Fibroblast of skin of right biceps (primary cell): ENCODE measurements around the gene CASP7.

ENCODE experiments used
- DNase-seq: peaks from one replicate; pipeline ENCODE4 v3.0.0-alpha.2; 2013

CASP7 gene

DNA sequence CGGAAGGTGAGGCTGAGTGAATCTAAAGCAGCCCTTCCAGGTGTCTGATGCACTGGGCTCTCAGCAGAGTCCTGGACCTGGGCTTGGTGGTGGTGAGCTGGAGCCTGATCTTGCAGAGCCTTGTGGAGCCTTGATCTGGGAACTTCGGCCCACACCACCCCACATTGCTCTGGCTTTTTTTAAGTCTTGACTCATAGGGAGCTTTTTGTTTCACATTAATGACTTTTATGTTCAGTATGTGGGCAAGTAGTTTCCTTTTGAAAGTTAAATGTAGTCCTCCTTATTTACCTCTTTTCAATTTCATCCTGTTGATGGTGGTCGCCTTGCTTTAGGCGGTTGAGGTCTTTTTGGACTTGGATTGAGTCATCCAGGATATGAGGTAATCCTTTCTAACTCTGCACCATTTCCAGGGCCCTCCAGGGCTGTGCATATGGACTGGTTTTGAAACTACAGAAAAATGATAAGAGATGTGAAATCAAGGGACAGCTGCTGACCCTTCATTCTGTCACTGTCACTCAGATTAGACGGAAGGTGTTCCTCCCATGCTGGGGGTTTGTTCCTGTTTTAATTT is 12.9 kb upstream of the CASP7 start:
- peak; percentile 46 for DNase-seq

DNA sequence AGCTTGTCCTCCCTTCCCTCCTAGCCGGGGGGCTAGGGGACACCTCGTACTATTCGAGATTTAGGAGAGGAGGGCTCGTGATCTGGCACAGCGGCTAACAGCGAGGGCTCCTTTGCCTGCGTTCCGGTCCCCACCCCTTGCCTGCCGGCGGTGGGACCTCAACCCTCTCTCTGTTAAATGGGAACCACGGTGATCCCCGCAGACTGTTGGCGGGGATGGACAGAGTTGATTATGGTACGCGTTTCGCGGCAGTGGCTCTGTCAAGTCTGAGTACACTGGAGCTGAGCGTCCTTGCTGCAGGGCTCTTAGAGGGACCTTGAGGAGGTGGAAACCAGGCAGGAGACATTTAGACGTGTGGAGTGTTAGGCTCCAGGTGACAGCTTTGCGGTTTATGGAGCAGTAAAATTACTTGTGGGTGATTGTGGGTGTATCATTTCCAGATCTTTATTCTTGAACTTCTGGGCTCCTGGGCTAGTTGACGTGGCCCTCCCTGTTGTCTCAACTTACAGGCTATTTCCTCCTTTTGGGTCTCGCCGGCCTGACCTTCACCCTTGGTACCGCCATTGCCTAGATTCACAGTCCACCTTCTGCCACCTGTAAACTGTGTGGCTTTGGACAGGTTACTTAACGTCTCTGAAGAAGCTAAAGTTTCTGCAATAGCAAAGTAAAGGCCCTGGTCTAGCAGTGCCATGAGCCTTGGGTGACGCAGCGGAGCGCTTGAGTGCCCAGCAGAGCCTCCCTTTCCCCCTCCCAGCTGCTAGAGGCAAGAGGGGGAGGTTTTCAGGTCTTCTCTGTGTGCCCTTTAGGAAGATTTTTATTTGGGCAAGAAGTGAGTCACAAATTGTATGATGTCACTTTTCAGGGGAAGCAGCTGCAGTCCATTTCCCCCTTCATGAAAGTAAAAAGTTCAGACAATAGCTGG is 739 bp downstream of the CASP7 start:
- DNase-seq: peak; percentile 59

DNA sequence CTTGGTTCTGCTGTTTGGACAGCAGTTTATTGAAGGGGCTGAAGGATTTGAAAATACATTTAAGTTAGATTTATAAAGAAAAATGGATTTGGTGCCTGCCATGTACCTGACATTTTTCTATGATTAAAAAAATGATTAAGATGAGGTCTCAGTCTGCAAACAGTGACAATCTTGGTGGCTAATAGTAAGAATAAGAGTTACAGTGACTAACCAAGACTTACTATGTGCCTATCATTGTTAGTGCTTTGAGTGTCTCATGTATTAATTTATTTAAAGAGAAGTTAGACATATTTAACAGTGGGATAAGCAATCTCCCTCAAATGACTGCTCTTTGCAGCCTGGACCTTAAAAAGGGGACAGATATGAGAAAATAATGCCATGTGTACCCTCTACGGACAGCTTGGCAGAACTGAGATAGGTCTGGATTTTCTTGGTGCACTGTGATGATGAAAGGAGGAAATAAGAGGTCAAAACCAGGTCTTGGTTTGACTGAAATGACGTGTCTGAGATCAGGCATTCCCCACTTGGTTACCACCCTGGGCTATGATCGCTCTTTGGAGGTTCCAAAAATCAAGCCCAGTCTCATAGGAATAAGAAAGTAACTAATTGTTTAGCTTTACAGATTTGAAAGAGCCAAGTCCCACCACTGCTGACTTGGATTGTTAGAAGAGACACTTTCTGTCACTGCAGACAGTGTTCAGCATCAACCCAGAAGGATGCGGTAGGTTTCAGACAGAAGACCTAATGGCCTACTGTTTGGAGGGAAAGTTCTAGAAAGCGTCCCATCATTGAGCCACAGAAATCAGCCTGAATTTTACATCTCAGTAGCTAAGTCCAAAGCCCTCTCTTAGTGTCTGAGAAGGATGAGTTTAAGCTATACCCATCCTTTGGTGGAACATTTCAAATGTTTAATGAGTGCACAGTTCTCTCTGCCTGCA is 2.1 kb downstream of the CASP7 start:
- no peak for DNase-seq

DNA sequence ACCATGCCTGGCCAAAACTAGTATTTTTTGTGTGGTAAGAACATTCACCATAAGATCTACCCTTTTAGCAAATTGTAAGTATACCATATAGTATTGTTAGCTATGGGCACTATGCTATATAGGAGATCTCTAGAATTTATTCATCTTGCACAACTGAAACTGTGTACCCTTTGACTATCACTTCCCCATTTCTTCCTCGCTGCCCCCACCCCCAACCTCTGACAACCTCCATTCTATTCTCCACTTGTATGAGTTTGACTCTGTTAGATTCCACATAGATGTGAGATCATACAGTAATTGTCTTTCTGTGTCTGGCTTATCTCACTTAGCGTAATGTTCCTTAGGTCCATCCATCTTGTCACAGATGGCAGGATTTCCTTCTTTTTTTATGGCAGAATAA is 3.6 kb downstream of the CASP7 start:
- DNase-seq: no peak

DNA sequence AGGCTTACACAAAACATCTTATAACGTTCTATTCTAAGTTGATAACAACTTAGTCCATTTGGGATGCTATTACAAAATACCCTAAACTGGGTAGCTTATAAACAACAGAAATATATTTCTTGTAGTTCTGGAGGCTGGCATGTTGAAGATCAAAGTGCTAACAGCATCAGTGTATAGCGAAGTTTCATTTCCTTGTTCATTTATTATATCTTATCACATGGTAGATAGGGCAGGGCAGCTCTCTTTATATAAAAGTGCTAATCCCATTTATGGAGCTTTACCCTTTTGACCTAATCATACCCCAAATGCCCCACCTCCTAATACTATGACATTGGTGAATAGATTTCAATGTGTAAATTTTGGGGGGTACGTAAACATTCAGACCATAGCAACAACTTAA is 6.3 kb downstream of the CASP7 start:
- no peak for DNase-seq

DNA sequence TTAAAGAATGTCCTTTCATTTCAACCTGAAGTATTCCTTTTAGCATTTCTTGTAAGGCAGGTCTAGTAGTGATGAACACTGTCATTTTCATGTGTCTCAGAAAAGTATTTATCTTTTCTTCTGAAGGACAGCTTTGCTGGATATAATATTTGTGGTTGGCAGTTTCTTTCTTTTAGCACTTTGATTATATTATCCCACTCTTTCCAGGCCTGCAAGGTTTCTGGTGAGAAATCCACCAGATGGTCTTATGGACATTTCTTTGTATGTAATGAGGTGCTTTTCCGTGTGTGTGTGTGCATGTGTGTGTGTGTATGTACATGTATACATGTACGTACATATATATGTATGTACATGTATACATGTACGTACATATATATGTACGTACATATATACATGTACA is 7.3 kb downstream of the CASP7 start:
- no peak for DNase-seq

DNA sequence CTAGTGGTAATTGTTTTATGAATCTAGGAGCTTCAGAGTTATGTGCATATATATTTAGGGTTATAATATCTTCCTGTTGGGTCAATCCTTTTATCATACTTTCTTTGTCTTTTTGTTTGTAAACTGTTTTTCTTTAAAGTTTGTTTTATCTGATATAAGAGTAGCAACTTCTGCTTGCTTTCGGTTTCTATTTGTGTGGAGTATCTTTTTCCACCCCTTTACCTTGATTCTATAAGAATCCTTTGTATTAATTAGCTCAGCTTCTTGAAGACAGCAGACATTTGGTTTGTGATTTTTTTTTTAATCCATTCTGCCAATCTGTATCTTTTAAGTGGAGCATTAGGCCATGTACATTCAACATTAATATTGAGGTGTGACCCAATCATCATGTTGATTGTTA is 9.3 kb downstream of the CASP7 start:
- DNase-seq: no peak

DNA sequence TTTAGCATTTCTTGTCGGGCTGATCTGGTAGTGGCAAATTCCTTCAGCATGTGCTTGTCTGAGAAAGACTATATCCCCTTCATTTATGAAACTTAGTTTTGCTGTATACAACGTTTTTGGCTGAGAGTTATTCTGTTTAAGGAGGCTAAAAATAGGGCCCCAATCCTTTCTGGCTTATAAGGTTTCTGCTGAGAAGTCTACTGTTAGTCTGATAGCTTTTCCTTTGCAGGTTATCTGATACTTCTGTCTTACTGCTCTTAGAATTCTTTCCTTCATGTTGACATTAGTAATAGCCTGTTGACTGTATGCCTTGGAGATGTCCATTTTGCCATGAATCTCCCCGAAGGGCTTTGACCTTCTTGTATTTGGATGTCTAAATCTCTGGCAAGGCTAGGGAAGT is 9.9 kb downstream of the CASP7 start:
- no peak for DNase-seq

DNA sequence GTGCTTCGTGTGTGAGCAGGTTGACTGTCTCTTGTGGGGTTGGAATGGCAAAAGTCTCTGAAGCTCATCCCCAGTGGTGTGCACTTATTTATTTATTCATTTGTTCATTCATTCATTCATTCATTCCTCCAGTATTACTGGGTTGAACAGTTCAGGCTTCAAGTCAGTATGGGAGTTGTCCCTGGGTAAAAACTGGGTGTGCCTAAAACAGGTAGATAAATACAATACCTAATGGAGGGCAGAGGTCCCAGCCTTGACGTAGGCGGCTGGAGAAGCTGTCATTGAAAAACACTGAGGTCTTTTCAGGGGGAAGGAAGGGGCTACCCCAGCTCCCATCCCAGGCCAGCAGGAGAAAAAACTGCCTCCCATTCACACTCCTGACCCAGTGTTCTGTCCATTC is 11.0 kb downstream of the CASP7 start:
- no peak for DNase-seq

DNA sequence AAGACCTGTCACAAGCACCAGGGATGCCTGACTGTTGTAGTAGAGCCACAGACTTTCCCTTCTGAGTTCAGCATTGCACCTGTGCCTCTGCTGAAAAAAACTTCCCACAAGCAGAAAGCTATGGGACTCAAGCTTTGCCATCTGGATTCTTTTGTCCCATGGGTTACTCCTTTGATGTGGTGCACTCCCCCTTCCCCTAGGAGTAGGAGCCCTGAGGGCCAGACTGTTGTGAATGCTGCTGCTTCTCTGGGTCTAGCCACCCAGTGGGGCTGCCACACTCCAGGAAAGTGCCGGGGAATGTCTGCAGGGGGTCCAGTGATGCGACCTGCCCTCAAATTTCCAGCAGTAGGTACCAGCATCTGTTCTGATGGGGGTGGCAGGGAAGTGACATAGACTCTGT is 11.7 kb downstream of the CASP7 start:
- no peak for DNase-seq

DNA sequence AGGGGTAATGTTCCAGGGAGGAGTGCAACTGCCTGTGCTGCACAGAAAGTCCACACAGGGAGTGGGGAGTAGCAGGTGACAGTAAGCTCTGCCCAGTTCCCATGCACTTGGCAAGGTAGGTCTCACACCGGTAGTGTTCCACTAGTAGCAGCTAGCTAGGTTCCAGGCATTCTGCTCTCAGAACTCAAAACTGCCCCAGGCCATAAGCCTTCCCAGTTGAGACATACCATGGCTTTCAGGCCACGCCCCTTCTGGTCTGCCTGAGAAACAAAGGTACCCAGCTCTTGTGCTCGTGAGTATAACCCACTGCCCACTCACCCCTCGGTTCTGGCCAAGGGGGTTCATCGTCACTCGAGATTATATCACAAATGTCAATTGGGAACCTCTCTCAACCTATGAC is 12.6 kb downstream of the CASP7 start:
- no peak for DNase-seq

DNA sequence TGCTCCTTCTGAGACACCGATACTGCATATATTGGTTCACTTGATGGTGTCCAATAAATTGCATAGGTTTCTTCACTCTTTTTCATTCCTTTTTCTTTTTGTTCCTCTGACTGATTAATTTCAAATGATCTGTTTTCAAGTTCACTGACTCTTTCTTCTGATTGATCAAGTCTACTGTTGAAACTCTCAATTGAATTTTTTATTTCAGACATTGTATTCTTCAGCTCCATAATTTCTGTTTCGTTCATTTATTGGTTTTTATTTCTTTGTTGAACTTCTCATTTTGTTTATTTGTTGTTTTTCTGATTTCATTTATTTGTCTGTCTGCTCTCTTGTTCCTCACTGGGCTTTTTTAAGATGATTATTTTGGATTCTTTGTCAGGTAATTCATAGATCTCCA is 13.6 kb downstream of the CASP7 start:
- no peak for DNase-seq

DNA sequence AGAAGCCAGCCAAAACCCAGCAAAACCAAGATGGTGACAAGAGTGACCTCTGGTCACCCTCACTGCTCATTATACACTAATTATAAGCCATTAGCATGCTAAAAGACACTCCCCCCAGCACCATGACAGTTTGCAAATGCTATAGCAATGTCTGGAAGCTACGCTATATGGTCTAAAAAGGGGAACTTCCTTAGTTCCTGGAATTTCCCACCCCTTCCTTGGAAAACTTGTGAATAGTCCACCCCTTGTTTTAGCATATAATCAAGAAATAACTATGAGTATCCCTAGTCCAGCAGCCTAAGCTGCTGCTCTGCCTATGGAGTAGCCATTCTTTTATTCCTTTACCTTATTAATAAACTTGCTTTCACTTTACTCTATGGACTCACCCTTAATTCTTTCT is 16.0 kb downstream of the CASP7 start:
- DNase-seq: no peak

DNA sequence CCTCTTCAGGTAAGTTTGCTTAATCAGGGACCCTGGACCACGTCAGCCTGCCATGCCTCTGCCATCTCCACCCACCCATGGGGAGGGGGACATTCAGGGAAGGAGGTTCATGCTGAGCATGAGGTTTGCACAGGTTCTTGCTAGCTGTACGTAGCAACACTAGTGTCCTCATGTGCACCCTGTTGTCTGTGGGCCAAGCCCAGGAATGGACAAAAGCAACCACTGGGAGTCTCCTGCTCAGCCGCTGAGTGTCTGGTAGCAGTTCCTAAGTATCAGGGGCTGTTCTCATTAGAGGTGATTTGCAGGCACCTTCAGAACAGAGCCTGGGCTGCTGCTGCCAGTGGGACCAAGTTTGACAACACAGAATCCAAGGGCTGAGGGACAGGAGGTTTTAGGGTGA is 17.9 kb downstream of the CASP7 start:
- no peak for DNase-seq

DNA sequence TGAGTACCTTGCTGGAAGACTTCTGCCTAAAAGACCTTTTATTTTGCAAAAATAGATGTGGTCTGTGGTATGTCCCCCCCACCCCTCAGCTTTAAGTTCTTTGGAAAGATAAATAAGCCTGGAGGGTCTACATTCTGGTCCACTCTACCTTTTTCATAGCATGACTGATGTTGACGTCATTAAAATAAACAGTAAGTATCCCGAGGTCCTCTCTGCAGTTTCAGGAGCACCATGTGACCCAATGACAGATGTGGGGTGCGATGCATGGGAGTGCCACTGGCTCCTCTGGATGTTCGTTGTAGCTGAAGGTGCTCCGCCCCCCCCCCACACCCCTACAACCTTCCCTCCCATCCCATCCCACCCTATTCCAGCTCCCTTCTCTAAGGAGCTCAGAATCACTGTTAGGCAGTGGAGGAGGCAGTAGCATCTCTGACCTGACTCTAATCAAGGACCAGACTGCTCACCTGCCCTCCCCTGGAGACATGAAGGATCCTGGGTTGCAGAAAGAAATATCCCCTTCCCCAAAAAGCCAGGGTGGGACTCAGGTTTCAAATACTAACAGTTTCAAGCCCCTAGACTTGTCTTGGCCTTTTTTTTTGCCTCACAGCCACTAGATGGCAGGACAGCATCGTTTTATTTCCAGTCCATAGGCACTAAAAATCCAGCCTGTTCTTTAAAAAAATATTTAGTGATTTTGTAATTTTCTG is 25.1 kb downstream of the CASP7 start:
- peak; percentile 52 for DNase-seq

DNA sequence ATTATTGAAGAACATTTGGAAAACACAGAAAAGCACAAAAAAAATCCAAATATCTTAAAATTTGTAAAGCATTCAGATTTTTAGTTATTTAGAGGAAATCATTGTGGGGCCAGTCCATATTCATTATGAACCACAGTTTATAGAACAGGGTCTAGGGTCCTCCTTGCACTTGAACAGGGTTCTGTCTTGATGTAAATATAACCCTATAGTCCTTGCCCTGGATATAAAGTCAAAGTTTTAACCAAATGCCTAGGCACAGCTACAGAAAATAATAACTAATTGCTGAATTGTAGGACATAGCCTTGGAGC is 25.6 kb downstream of the CASP7 start:
- no peak for DNase-seq

DNA sequence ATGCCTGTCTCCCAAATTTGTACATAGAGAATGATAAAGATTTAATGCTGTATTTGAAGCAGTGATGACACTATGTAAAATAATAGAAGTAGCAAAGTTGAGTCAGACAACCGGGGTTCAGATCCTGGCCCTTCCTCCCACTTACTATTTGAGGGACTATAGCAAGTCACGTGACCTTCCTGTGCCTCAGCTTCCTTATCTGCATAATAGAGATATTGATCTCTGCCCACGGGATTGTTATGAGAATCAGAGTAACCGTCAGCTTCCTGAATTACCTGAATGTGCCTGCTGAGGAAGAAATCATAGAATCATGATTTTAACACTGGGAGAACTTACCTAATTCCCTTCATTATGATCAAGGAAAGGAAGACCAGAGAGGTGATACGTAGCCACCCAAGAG is 26.9 kb downstream of the CASP7 start:
- no peak for DNase-seq

DNA sequence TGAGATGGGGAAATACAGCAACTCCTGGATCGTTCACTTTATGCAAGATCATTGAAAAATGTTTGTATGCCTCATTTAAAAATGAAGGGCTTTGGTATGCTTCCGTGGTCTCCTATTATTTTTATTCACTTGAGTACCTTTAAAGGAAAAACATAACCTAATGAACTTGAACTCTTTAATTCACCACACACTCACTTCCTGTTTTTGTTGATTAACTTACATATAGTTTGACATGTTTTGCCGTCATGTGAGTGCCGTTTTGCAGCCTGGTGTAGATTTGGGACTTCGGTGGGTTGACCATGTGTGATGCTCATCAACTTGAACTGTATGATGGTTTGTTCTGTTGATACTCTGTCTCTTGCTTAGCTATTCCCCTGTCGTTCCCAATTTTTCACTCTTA is 28.9 kb downstream of the CASP7 start:
- DNase-seq: no peak

DNA sequence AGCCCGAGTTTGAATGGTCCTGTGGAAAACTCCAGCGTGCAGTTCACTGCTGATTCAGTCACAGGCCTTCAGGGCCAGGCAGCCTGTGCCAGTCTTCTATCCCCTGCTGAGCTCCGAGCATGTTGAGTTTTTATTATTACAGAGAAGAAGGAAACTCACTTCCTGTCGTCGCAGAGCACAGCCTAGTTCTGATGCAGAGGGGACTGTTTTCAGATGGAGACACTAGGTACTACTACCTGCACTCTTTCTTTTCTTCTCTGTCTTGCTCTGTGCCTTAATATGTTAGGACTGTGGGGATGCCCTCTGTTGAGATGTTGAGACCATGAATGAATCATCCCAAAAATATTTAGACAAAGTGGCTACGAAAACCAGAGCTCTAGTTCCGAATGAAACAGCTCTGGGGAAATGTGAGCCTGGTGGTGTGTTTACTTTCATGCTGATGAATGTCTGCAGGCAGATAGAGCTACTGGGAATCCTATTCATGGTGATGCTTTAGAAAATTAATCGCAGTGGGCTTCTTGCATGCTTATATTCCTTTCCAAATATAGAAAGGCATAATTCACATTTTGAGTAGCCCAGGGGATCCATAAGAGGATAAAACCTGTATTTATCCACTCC is 29.6 kb downstream of the CASP7 start:
- DNase-seq: peak; percentile 83

DNA sequence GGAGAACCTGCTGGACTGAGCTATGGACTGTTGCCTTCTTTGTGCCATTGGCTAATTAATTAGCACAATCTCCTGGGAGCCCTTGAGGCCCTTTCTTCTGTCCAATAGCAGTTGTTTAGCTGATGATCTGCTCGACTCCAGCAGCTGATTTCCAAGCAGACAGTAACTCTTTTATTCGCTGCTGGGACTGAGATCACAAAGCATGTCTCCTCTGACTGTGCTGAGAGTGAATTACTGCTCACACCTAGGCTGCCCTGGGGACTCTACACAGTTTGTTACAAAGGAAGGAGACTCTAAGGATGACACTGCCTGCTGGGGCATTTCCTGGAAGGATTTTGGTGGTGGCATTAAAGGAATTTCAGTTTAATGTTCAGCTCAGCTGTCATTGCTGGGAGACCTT is 31.4 kb downstream of the CASP7 start:
- DNase-seq: no peak

DNA sequence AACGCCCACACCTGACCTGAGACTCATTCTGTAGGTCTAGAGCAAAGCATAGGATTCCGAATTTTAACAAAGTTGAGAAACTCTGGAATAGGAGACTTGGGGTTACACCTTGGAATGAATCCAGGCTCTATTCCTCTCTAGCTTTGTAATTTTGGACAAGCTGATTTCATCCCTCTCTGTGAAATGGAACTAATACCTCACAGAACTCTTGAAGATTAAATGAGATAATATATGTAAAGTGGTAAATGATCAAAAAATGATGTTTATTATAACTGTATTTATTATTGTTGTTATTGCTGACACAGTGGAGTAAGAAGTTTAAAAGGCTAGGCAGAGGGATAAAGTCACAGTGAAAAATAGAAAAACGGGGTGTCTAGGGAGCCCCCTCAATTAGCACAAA is 32.3 kb downstream of the CASP7 start:
- no peak for DNase-seq

DNA sequence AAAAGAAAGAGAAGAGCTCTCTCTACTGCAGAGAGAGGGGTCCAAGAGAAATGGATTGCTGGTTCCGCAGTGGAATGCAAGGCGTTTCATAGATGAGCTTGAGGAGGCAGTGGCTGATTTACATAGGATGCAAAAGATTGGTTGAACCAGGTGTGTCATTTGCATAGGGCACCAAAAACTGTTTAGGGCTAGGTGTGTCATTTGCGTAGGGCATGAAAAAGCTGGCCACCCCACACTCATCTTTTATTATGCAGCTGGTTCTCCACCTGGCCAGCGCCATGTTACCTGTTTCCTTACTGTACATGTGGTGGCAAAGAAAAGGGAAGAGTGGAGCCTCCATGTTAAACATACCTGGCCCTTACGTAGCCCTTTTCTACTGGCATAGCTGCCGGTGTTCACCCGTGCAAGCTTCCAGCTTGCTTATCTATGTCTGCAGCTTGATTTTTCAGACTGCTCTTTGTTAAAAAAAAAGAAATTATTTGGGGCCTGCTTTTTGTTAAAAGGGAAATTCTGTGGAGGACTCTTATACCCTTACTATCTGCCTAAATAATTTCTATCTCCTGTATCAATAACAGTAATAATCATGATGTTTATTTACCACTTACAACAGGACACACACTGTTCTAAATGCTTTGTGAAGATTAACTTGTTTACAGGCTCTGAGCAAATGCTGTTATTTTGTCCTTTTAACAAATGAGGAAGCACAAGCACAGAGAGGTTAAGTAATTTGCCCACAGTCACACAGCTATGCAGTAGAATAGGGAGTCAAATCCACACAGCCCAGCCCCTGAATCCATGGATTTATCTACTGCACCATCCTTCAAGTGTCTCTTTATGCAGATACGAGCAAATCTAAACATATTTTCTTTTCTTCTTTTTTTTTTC is 33.3 kb downstream of the CASP7 start:
- DNase-seq: no peak
